Neural cell (in vitro differentiated cells): ENCODE data around the gene LGSN.

Source experiments
- EP300 ChIP-seq: fragments of 450-650 bp; conservative IDR thresholded peaks from 2 replicates; pipeline ENCODE4 v1.6.1; 2014; ENCODE audit warnings: antibody characterized with exemption, mild to moderate bottlenecking, moderate library complexity; ENCODE audit not compliant: poor library complexity, severe bottlenecking
- POLR2AphosphoS5 ChIP-seq: IDR thresholded peaks from 2 replicates; pipeline ENCODE4 v1.6.1; 2012
- RAD21 ChIP-seq: fragments of 450-650 bp; conservative IDR thresholded peaks from 2 replicates; pipeline ENCODE4 v1.6.1; 2014; ENCODE audit warnings: antibody characterized with exemption, mild to moderate bottlenecking, moderate library complexity
- TF ChIP-seq, protein P1 (sequence below): fragments of 450-650 bp; IDR thresholded peaks from 2 replicates; pipeline ENCODE4 v1.5.1; 2014; ENCODE audit warnings: antibody characterized with exemption, mild to moderate bottlenecking, moderate library complexity; ENCODE audit not compliant: poor library complexity, severe bottlenecking

DNA sequence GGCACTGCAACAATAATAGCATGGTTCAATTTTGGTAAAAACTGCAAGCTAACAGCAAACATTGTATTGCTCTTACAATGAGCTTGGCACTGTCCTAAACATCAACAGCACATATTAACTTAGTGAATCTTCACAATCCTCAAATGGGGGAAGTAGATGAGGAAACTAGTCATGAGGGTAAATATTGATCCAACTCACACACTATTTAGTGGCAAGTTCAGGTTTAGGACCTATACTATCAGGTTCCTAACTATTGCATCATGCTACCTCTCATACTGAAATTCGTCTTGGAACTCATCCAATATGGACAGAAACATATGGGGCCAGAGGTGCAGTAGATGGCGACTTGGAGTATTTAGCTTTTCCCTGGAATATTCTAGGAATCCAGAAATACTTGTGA lies 74.4 kb downstream of the LGSN start:
- TF ChIP-seq, protein P1, sequence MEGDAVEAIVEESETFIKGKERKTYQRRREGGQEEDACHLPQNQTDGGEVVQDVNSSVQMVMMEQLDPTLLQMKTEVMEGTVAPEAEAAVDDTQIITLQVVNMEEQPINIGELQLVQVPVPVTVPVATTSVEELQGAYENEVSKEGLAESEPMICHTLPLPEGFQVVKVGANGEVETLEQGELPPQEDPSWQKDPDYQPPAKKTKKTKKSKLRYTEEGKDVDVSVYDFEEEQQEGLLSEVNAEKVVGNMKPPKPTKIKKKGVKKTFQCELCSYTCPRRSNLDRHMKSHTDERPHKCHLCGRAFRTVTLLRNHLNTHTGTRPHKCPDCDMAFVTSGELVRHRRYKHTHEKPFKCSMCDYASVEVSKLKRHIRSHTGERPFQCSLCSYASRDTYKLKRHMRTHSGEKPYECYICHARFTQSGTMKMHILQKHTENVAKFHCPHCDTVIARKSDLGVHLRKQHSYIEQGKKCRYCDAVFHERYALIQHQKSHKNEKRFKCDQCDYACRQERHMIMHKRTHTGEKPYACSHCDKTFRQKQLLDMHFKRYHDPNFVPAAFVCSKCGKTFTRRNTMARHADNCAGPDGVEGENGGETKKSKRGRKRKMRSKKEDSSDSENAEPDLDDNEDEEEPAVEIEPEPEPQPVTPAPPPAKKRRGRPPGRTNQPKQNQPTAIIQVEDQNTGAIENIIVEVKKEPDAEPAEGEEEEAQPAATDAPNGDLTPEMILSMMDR: no peak
- TF ChIP-seq RAD21 (no peak), EP300 (no peak), POLR2AphosphoS5 (no peak)
